Amniotic epithelial cell (primary cell): ENCODE measurements around the gene CEACAM6.
"Not testable (repeated sequence)": the region's sequence is repeated elsewhere in the genome, so short reads cannot be mapped to it uniquely, and the experiment has no call there.

Experiments
- DNase-seq: peaks from one replicate; pipeline ENCODE4 v3.0.0-alpha.2; 2010; ENCODE audit warnings: low read depth

The CEACAM6 gene

DNA sequence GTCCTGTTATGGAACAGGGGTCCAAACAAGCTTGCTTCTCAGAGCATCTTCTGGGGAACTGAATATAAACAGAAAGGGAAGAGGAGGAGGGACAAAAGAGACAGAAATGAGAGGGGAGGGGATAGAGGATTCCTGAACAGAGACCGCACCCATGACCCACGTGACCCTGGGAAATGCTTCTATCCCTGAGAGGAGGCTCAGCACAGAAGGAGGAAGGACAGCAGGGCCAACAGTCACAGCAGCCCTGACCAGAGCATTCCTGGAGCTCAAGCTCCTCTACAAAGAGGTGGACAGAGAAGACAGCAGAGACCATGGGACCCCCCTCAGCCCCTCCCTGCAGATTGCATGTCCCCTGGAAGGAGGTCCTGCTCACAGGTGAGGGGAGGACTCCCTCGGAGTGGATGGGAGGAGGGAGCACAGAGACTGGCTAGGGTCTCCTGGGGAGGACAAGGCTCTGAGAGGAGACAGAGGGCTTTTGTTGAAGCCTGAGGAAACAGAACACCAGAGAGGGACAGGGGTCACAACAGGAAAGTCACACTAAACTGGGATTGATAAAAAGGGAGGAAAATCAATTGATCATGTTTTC lies at the start of gene CEACAM6:
Gene CEACAM6, plus strand, starts transcription at position 203 of the 586 bp plus-strand sequence. Its CDS starts 109 bp downstream, at position 312.
- DNase-seq, result no peak

DNA sequence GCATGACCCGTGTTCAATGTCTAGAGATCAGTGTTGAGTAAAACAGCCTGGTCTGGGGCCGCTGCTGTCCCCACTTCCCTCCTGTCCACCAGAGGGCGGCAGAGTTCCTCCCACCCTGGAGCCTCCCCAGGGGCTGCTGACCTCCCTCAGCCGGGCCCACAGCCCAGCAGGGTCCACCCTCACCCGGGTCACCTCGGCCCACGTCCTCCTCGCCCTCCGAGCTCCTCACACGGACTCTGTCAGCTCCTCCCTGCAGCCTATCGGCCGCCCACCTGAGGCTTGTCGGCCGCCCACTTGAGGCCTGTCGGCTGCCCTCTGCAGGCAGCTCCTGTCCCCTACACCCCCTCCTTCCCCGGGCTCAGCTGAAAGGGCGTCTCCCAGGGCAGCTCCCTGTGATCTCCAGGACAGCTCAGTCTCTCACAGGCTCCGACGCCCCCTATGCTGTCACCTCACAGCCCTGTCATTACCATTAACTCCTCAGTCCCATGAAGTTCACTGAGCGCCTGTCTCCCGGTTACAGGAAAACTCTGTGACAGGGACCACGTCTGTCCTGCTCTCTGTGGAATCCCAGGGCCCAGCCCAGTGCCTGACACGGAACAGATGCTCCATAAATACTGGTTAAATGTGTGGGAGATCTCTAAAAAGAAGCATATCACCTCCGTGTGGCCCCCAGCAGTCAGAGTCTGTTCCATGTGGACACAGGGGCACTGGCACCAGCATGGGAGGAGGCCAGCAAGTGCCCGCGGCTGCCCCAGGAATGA lies 48.4 kb upstream of the CEACAM6 start:
- DNase-seq, result no peak

DNA sequence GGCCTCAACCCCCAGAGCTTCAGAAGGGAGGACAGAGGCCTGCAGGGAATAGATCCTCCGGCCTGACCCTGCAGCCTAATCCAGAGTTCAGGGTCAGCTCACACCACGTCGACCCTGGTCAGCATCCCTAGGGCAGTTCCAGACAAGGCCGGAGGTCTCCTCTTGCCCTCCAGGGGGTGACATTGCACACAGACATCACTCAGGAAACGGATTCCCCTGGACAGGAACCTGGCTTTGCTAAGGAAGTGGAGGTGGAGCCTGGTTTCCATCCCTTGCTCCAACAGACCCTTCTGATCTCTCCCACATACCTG lies 47.9 kb upstream of the CEACAM6 start:
- no peak for DNase-seq

DNA sequence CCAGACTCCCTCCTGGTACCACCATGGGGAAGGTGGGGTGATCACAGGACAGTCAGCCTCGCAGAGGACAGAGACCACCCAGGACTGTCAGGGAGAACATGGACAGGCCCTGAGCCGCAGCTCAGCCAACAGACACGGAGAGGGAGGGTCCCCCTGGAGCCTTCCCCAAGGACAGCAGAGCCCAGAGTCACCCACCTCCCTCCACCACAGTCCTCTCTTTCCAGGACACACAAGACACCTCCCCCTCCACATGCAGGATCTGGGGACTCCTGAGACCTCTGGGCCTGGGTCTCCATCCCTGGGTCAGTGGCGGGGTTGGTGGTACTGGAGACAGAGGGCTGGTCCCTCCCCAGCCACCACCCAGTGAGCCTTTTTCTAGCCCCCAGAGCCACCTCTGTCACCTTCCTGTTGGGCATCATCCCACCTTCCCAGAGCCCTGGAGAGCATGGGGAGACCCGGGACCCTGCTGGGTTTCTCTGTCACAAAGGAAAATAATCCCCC lies 47.4 kb upstream of the CEACAM6 start:
- DNase-seq, result no peak

DNA sequence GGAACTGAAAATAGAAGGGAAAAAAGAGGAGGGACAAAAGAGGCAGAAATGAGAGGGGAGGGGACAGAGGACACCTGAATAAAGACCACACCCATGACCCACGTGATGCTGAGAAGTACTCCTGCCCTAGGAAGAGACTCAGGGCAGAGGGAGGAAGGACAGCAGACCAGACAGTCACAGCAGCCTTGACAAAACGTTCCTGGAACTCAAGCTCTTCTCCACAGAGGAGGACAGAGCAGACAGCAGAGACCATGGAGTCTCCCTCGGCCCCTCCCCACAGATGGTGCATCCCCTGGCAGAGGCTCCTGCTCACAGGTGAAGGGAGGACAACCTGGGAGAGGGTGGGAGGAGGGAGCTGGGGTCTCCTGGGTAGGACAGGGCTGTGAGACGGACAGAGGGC lies 46.8 kb upstream of the CEACAM6 start, which contains the start of gene CEACAM5:
Gene CEACAM5, plus strand, starts transcription at position 146 of the 400 bp plus-strand sequence. Its CDS starts 106 bp downstream, at position 252.
- no peak for DNase-seq

DNA sequence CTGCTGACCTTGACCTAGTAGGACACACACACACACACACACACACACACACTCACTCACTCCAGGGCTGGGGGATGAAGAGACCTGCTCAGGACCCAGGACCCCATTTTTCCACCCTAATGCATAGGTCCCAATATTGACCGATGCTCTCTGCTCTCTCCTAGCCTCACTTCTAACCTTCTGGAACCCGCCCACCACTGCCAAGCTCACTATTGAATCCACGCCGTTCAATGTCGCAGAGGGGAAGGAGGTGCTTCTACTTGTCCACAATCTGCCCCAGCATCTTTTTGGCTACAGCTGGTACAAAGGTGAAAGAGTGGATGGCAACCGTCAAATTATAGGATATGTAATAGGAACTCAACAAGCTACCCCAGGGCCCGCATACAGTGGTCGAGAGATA lies 45.8 kb upstream of the CEACAM6 start:
- DNase-seq, result not testable (repeated sequence)

DNA sequence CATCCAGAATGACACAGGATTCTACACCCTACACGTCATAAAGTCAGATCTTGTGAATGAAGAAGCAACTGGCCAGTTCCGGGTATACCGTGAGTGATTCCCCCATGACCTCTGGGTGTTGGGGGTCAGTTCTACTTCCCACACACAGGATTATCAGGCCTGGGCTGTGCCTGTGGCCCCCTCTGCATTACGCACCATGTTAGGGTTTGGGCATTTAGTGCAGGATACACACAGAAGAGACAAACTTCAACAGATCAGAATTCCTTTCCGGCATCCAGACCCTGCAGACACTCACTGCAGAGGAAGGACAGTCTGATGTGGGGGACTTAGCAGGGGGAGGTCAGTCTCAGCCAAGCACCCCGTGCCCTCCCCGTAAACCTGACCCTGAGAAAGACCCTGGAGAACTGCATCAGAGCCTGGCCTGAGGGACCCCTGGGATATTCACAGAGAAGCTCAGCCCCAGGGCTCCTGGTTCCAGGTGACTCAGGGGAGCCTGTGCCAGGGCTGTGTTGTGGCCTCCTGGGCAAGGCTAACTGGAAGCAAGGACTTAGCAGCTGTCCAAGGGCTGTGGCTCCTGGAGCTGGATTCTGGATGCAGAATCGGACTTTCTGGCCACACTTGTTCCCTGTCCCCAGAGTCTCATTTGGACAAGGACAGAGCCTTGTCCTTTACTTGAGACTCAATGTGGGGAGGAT lies 45.2 kb upstream of the CEACAM6 start:
- DNase-seq, result no peak

DNA sequence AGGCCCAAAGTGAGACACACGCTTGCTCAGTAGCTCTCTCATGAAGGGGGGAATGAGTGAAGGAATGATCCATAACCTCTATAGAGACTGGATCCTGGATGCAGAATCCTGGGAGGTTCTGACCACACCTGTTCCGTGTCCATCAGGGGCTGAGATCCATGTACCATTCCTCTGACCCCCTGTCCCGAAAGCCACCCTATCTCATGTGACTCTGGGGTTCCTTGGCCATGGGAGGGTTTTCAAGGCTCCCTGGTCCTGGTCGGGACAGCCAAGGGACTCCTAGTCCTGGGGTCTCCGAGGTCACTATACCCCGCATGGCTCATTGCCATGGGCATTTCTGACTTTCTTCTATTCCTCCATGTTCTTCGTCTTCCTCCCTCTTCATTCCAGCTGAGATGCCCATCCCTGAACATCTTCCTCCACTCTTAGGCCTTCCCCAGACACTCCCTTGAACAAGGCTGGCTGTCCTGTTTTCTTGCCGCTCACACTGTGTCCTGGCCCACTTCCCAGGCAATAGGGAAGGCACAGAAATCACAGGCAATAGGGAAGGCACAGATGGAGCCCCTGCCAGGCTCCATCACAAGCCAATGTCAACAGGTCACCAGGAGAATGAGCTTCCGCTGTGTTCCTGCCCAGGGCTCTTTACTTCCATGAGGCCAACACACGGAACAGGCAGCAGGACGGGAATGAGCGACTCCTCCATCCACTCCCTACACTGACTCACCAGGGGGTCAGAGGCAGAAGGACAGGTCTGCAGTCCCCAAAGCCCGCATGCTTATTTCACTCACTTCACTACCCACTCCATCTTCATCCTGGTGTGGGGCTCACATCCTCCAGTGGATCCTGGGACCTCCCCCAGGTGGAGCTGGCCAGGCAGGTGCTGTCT lies 43.7 kb upstream of the CEACAM6 start:
- no peak for DNase-seq

DNA sequence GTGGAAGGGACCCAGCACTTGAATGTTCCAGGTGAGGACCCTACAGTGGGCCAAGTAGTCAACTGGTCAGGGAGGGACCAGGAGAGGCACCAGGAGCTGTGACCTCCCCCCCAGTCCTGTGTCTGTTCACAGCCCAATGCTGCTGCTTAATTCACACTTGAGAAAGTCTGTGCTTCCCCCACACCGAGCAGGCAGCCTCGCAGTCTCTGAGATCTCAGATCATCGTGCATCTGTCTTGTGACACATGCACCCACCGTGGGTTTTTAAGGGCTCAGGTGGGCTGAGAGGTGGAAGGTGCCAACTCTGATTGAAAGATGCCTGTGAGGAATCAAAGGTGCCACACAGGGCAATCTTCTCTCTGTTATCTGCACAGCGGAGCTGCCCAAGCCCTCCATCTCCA lies 40.7 kb upstream of the CEACAM6 start:
- no peak for DNase-seq

DNA sequence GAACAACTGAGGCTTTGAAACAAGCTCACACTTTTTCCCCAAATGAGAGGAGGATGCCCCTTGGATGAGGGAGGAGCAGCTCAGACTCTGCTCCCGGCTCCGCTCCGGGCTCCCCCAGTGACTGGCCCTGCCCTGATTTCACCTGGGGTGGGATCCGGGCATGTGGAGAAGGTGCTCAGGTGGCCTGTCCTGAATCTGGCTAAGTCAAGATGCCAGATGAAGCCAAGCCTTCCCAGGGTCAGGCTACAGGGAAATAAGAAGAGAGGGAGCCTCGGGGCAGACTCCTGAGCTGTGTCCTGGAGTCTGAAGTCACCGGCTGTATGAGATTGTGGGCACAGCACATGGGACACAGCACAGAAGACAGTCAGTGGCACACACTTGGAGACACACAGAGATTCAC lies 36.6 kb upstream of the CEACAM6 start:
- DNase-seq, result no peak

DNA sequence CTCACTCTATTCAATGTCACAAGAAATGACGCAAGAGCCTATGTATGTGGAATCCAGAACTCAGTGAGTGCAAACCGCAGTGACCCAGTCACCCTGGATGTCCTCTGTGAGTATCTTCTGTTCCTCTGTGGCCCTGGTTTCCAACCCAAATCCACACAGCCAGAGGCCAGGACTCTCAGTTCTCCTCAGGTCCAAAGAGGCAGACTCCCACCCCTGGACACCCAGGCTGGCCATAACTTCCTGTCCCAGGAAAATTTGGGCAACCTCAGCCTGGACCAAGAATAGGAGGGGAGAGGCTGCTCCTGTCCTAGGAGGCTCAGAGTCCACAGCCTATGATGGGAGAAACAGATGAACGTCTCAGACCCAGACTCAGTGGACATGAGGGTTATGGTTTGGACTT lies 35.2 kb upstream of the CEACAM6 start:
- DNase-seq, result no peak

DNA sequence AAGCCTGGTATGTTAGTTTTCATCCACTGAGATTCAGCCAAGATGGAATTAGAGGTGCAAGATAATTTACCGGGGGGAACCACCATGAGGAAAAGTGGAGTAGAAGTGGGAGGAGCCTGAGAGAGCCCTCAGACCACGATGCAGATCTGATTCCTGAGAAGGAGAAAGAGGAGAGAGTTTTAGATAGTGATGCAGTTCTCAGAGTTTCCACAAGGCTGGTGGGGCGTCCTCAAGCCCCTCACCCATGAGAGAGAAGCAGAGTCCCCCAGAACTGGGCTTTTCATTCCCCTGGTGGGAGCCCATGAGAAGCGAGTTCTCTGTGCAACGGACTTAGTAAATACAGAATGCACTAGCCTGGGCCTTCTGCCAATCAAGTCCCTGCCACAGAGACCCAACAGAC lies 28.8 kb upstream of the CEACAM6 start:
- DNase-seq, result no peak

DNA sequence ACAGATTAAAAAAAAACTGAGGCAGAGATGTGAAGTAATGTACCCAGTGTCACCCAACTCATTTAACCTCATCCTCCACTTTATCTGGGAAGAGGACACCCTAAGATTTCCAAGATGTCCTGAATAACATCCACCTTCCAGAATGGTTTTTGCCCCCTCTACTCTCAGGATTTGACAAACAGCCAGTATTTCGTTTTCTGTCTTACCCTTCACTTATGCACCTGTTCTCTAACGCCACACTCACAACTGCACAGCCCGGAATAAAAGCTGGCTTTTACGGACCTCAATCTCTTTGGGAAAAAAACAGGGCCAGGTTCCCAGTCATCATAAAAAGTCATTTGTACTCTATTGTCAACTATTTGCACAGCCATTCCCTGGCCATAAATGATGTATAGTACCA lies 21.2 kb upstream of the CEACAM6 start:
- no peak for DNase-seq

DNA sequence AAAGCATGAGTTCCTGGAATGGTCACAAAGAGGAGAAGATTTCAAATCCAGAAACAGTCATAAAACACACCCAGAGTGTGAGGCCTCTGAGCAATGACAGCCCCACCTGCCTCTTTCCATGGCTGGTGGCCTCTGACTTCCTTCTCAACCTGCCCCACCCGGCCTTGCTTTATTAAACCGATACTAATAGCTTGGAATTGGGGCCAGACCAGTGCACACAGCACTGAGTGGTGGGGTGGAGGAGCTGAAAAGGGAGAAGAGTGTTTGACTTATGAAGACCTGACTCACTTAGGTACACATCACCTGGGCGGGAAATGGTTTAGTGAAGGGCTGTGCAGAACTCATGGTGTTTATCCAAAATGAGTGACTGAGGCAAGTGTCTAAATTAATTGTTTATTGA lies 20.7 kb upstream of the CEACAM6 start:
- DNase-seq, result no peak

DNA sequence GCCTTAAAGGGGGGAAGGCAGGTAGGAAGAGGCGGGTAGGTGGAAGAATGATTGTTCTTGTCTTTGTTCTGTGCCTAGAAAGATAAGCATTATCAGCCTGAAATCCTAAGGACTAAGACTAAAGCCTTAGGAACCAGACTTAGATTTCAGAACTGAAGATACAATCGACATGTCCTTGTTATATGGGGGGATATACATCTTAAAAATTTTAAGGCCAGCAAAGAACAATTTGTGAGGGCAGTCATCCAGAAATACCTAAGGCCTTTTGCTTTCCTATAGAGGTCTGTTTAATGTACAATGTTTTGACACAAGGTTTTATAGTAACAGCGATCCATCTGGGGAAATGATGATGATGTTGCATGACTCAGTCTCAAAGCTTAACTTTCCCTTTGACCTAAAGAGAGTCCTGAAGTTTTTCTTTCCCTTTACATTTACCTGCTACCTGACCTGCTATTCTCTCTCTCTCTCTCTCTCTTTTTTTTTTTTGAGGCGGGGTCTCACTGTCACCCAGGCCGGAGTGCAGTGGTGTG lies 20.2 kb upstream of the CEACAM6 start:
- DNase-seq, result no peak

DNA sequence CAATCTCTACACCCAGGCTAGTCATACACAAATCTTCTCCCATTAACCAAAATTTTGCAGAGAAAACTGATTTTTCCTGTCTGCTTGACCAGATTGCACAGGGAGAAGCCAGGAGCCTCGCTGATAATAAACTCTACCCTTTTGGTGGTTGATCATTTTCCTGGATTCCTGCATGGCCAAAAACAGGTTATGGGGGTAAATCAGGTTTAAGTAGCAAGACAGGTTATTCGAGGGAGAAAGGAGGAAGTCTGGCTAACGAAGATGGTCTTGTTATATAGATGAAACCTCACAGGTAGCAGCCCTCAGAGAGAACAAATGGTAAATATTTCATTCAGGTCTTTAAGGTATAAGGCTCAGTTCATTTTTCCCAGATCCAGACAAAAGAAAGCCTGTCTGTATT lies 16.0 kb upstream of the CEACAM6 start:
- DNase-seq, result no peak

DNA sequence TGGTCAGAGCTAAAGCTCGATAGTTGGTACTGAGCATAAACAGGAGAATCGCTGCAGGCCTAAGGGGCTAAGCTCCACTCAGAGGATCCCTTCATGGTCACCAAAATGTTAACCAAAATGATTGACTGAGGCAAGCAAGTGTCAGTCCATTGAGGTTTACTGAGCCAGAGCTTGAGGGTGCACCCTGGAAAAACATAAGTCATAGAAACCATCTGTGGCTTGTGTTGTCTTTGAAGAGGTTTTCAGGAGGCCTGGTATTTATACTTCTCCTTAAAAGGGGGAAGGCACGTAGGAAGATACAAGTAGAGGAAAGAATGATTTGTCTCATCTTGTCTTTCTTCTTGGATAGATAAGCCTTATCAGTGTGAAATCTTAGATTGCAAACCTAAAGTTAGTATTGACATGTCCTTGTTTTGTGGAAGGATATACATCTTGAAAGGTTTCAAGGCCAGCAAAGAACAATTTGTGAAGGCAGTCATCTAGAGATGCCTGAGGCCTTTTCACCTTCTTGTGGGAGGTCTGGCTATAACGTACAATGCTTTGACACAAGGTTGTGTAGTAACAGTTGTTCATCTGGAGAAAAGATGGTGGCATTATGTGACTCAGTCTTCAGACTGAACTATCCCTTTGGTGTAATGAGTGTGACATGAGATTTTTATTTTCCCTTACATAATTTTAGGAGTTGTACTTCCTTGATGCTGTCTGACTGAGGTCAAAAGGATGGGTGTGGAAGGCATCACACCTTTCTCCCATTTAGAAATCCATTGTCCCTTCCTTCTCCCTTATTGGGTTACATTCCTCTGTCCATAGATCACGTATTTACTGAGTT lies 14.7 kb upstream of the CEACAM6 start:
- DNase-seq, result no peak

DNA sequence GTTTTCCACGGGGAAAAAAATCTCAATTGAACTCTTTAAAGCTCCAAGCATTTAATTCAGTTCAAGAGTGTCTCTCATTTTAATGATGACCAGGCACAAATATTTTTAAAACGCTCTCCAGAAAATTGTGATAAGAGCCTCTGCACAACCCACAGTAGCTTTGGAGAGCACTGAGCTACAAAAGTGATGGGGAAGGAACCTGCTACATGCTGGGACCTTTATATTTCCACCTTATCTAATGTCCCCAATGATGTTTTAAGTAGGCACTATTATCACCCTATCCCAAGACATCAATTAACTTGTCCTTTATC lies 14.1 kb upstream of the CEACAM6 start:
- DNase-seq, result no peak

DNA sequence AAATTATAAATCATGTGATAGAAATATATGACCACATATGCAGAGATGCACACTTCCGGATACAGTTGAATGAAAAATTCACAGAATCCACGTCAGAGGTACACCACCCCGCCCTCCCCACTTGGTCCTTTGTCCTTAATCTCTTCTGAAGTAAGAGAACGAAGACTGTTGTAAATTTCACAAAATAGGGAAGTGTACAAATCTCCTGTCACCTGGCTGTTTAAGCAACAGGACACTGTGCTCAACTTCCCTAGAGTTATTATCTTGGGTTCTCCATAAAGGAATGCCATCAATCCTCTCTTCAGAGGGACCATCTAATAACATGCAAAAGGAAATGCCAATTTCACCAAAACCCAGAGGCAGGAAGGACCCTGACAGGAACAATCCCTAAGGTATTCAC lies 10.5 kb upstream of the CEACAM6 start:
- DNase-seq, result no peak

DNA sequence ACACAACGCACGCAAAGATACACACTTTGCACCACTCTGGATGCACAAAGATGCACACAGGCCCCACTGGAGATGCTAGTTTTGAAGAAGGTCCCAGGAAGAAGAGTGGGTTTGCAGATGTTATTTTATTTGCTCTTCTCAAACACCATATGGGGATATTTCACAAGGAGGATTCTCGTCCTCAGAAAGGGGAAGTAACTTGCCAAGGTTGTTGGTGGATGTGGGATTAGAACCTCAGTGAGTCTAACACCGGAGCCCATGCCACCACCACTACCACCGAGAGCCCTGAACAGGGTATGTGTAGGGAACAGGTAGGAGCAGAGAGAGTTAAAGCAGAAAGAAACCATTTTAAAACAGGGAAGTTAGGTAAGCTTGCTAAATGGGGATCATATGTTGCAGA lies 9.6 kb upstream of the CEACAM6 start:
- DNase-seq, result no peak

DNA sequence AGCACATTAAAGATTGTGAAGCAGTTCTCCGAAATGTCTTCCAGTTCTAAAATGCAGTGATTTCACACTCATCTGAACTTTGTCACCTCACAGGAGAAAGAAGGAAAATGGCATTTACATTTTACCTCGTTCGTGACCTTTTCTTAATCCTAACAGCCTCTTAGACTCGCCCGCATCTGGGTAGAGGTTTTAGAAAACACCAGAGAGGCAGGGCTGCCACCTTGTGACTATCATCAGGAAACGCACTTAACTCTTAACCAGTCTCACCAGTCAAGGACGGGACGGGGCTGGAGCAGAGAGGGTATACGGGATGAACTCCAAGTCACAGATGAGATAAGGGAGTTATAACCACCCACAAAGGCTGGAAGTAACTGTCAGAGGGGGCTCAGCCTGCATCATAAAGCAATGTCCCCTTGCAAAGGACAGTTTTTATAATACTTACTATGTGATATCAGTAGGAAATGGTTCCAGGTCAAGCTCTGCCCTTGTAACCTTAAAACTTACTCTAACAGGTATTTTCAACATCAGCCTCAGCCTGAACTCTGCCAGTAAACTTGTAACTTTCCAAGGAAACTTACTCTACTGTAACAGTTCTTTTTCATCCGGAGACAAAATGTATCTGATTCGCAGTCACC lies 8.6 kb upstream of the CEACAM6 start:
- DNase-seq, result peak; percentile 26
